Measurements from ENCODE around the gene ASB8. TPM values are rescaled to one million over a fixed set of nuclear protein-coding genes. Genes with fewer than 3 reads are reported as not detected.

Gene ASB8
- total and polyA plus RNA-seq, 3 experiments from 2014 or later, result 32.5 to 81.8 (median 38.1) TPM

DNA sequence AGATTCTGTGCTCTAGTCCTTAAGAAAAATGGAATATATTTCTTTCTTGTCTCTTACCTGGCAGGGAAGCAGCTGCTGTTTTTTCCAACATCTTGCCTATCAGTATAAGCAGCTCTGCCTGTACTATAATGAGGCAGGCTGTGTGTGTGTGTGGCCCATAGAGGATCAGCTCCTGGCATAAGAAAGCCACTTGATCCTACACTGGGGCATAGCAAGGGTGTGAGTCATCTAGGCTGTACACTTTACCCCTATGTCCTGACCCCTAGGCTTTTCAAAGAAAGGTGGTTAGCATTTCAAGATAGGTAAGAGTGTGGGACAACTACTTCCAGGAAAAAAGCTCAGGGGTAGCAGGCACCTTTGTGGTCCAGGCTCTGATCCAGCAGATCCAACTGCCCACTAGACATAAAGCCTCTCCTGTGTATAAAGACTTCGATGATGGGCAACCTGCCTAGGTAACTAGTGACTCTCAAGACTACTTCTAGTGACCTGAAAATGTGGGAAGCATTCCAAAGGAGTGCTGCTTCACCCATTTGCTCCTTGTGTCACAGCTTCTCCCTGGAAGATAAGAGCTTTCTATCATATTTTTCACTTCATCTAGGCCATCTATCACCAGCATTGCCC lies 46.5 kb downstream of the ASB8 start:
- Histone ChIP-seq H3K27ac (ENCODE audit: low read depth, low read length) (no peak overlapping the region), H3K36me3 (ENCODE audit: insufficient read depth, low read length) (no peaks in the 10 kb centered on the region), H3K9me3 (ENCODE audit: low read length) (no peaks in the 10 kb centered on the region), H3K27me3 (ENCODE audit: insufficient read depth, low read length, poor library complexity, severe bottlenecking) (no peaks in the 10 kb centered on the region), H3K4me1 (ENCODE audit: insufficient read depth, low read length) (peaks cover 12% of the 10 kb centered on the region), H3K4me3 (ENCODE audit: low read length) (no peak overlapping the region)
- H3K4me1 Mint-ChIP-seq, result peaks cover 15 to 27% (median 19%) of the 10 kb centered on the region in 3 donors
- ChIA-PET POLR2A (no interaction called here), CTCF (interaction anchor here (1.0 kb wide), 1 partner anchor 79 kb away, joined by 3 read pairs; no protein-coding TSS in a partner anchor)
- no peak for DNase-seq
- peaks cover 8 to 18% of the 10 kb centered on the region in 2 donors for H3K27me3 Mint-ChIP-seq
- peak overlapping the region in 1 of 8 donors; percentile 18 for H3K27ac Mint-ChIP-seq
- peaks cover 0 to 1% (median 0%) of the 10 kb centered on the region in 5 donors for H3K9me3 Mint-ChIP-seq
- H3K36me3 Mint-ChIP-seq, result peaks cover 0 to 5% (median 2%) of the 10 kb centered on the region in 3 donors
- H3K4me3 Mint-ChIP-seq, result peak overlapping the region in 1 of 7 donors; percentile 32

DNA sequence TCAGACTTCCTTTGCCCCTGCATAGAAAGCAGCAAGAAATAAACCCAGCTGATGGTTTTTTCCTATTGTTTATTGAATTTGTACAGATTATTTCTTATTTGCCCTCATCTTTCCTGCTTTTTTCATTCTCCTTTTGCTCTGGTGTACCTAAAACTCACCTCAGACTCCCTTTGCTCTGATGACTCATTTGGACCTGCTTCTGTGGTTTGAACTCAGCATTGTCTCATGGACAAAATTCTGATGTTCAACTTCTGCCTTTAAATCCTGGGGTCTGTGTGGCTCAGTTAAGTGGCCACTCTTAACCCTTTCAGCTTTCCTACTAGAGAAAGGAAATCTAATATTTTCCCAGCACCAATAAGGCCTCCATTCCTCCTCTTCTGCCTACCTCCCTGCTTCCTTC lies 47.9 kb downstream of the ASB8 start:
- ChIA-PET CTCF (no interaction called here), POLR2A (no interaction called here)
- Mint-ChIP-seq H3K27ac (peak overlapping the region in 4 of 8 donors; percentile 66 to 86 (median 70)), H3K4me3 (peak overlapping the region in 1 of 7 donors; percentile 32), H3K4me1 (peaks cover 23 to 37% (median 28%) of the 10 kb centered on the region in 3 donors), H3K36me3 (peaks cover 0 to 11% (median 2%) of the 10 kb centered on the region in 3 donors), H3K9me3 (peaks cover 0 to 1% (median 0%) of the 10 kb centered on the region in 5 donors), H3K27me3 (peaks cover 0 to 6% of the 10 kb centered on the region in 2 donors)
- H3K4me3 ChIP-seq (ENCODE audit: low read length), result no peak overlapping the region
- H3K36me3 ChIP-seq (ENCODE audit: insufficient read depth, low read length), result no peaks in the 10 kb centered on the region
- peaks cover 20% of the 10 kb centered on the region for H3K4me1 ChIP-seq (ENCODE audit: insufficient read depth, low read length)
- no peak for DNase-seq
- H3K9me3 ChIP-seq (ENCODE audit: low read length), result no peaks in the 10 kb centered on the region
- H3K27ac ChIP-seq (ENCODE audit: low read depth, low read length), result no peak overlapping the region
- H3K27me3 ChIP-seq (ENCODE audit: insufficient read depth, low read length, poor library complexity, severe bottlenecking), result no peaks in the 10 kb centered on the region

DNA sequence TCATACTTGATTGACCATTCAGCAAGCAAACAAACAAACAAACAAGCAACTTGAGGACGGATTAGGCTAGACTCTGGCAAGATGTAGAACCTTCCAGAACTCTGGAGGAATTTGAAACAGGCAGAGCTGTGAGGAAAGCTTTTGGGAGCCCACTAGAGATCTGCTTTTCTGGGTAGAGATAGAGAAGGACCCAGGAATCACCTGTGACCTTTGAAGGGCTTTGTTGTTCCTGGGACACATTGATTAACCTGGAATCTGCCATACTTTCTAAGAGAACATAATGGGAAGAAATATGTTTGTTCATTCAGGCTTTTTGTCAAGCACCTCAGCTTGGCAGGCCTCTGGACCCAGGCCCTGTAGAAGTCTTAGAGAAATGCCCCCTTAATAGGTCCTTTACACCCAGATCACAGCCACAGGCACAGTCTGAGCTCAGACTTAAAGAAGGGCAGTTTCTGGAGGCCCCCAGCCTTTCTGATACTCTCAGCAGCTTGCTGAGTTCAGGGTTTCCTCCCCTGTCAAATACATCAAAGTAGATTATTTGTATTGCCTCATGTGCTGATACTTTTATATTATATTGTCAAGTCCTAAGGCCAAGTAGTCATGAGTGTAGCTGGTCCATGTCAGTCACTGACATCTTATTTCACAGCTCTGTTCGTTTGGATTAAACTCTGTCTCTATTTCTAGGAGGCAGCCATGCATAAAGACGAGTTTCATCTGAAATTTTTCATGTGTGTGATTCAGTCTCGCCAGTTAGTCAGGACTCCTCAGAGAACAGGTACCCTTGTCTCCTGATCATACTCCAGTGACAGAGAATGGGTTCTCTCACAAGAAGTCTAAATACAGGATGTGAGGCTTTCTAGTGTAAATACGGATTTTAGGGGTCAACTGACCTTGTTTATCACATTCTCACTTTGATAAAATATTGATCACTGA lies 50.4 kb downstream of the ASB8 start:
- H3K4me1 ChIP-seq (ENCODE audit: insufficient read depth, low read length), result peaks cover 25% of the 10 kb centered on the region
- Mint-ChIP-seq H3K4me1 (peaks cover 33 to 56% (median 44%) of the 10 kb centered on the region in 3 donors), H3K4me3 (peak overlapping the region; percentile 90 to 98 (median 95)), H3K36me3 (peaks cover 0 to 11% (median 2%) of the 10 kb centered on the region in 3 donors), H3K9me3 (peaks cover 0 to 1% (median 0%) of the 10 kb centered on the region in 5 donors), H3K27ac (peak overlapping the region; percentile 94 to 100 (median 99)), H3K27me3 (no peaks in the 10 kb centered on the region)
- no peaks in the 10 kb centered on the region for H3K36me3 ChIP-seq (ENCODE audit: insufficient read depth, low read length)
- peak overlapping the region; percentile 95 for H3K4me3 ChIP-seq (ENCODE audit: low read length)
- DNase-seq, result no peak
- POLR2A ChIA-PET, result interaction anchor here (0.9 to 2.1 kb wide), 3 partner anchors 12 to 92 kb away, joined by 3 to 17 read pairs (median 5); partner anchors contain the start of genes ASB8 and PFKM
- CTCF ChIA-PET, result interaction anchor here (1.0 to 1.9 kb wide), 5 partner anchors 14 to 144 kb away, joined by 3 to 5 read pairs (median 4); partner anchors contain the start of genes ASB8 and TMEM106C
- H3K9me3 ChIP-seq (ENCODE audit: low read length), result no peaks in the 10 kb centered on the region
- H3K27me3 ChIP-seq (ENCODE audit: insufficient read depth, low read length, poor library complexity, severe bottlenecking), result no peaks in the 10 kb centered on the region
- peak overlapping the region; percentile 95 for H3K27ac ChIP-seq (ENCODE audit: low read depth, low read length)

DNA sequence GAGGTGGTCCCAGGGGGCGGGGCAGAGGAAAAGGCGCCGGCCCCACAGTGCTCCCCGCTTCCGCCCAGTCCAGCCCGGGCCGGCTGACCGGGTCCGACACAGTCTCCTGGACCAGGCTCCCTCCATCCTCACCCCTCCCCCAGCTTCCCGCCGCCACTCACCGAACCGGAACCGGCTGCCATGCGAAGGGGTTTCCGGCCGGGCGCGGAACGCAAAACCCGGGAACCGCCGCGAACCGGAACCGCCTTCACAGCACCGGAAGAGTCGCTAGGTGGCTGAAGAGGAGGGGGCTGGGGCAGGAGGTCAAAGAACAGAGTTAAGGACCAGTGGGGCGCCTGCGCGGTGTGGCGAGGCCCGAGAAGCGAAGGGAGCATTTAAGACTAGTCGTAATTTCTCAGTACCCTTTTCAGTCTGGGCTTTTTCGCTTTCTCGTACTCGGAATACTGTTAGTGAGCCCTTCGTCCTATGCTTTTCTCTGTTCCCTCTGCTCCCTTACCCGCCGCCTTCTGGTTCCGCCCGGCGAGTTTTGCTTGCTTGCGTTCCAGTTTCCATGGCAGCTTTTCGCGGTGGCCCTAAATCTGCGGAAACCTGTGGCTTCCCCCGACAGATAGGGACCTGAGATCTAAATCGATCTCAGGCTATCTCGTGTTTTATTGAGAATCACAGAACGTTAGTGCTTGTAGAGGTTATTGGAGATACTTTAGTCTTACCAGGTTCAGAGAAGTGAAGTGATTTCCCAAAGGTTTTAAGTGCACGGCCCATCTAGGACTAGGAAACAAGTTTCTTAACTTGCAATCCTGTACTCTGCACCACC lies 51.2 kb downstream of the ASB8 start, which contains the start of gene SENP1:
Gene SENP1, minus strand, starts transcription at position 213 of the 814 bp plus-strand sequence. CDS start 4,607 bp downstream, outside the sequence.
- H3K4me3 Mint-ChIP-seq, result peak within 1 kb of the TSS; percentile 90 to 98 (median 95)

DNA sequence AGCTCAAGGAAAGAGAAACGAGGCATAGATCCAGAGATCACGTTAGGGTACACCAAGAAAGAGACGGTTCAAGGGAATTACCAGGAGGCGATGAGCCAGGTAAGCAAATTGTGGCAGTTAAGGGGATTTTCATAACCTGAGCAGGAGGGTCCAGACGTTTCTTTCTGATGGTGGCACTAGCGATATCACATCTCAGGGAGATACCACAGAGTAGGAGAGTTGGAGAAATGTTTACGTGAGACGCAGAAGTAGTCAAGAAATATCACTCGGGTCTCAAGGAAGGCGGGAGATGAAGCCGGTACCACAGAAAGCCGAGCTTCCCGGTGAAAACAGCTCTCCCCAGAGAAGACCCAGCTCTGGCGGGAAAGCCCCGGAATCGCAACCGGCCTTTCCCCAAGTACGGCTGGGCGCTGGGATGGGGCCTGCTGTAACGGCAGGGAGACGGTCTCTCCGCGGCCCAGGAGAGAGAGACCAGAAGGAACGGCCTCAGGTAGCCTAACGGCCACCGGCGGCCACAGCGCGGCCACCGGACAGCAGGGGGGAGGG lies 51.9 kb downstream of the ASB8 start:
- POLR2A ChIA-PET, result interaction anchor here (0.6 to 2.1 kb wide), 4 partner anchors 52 to 747 kb away, joined by 4 to 17 read pairs (median 5); partner anchors contain the start of genes ASB8 and DDX23
- DNase-seq, result peak; percentile 49 to 68 (median 54)

More for the DNA sequence above, 51.2 kb downstream of the ASB8 start, which contains the start of gene SENP1:
- peaks cover 25% of the 10 kb centered on the region for H3K4me1 ChIP-seq (ENCODE audit: insufficient read depth, low read length)
- Mint-ChIP-seq H3K36me3 (peaks cover 0 to 17% (median 2%) of the 10 kb centered on the region in 3 donors), H3K4me1 (peaks cover 40 to 62% (median 51%) of the 10 kb centered on the region in 3 donors), H3K27ac (peak within 1 kb of the TSS; percentile 94 to 100 (median 99)), H3K27me3 (no peaks in the 10 kb centered on the region), H3K9me3 (peaks cover 0 to 1% (median 0%) of the 10 kb centered on the region in 5 donors)
- H3K9me3 ChIP-seq (ENCODE audit: low read length), result no peaks in the 10 kb centered on the region
- ChIA-PET POLR2A (interaction anchor here (0.6 to 2.1 kb wide), 4 partner anchors 51 to 746 kb away, joined by 4 to 17 read pairs (median 5); partner anchors contain the start of genes ASB8 and DDX23), CTCF (interaction anchor here (0.6 to 1.9 kb wide), 5 partner anchors 15 to 143 kb away, joined by 3 to 5 read pairs (median 3); partner anchors contain the start of genes ASB8 and TMEM106C)
- H3K4me3 ChIP-seq (ENCODE audit: low read length), result peak within 1 kb of the TSS; percentile 95
- no peaks in the 10 kb centered on the region for H3K27me3 ChIP-seq (ENCODE audit: insufficient read depth, low read length, poor library complexity, severe bottlenecking)
- DNase-seq, result peak; percentile 79 to 92 (median 89)
- H3K27ac ChIP-seq (ENCODE audit: low read depth, low read length), result peak within 1 kb of the TSS; percentile 95
- H3K36me3 ChIP-seq (ENCODE audit: insufficient read depth, low read length), result no peaks in the 10 kb centered on the region

DNA sequence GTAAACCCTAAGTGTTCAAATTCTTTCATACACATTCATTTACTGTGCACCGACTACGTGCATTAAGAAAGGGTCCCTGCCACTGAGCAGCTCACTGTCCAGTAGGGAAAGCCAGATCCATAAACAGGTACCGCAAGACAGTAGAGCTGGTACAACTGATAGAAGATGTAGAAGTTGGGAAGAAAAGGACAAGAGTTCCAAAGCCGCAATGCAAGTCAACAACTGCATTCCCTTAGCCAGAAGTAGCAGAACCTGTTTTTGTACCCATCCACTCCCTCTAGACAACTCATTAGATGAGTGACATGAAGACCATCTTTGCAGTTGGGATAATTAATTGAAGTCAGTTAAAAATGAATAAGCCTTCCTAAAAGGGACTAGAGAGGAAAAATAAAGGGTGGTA lies 52.8 kb downstream of the ASB8 start:
- no peak for DNase-seq
- ChIA-PET POLR2A (no interaction called here), CTCF (interaction anchor here (0.6 kb wide), 1 partner anchor 1980 kb away, joined by 3 read pairs; no protein-coding TSS in a partner anchor)
- H3K4me3 Mint-ChIP-seq, result peak overlapping the region; percentile 90 to 98 (median 95)
- no peaks in the 10 kb centered on the region for H3K27me3 Mint-ChIP-seq
- Histone ChIP-seq H3K9me3 (ENCODE audit: low read length) (no peaks in the 10 kb centered on the region), H3K4me3 (ENCODE audit: low read length) (peak overlapping the region; percentile 95), H3K27ac (ENCODE audit: low read depth, low read length) (peak overlapping the region; percentile 95), H3K4me1 (ENCODE audit: insufficient read depth, low read length) (peaks cover 25% of the 10 kb centered on the region), H3K36me3 (ENCODE audit: insufficient read depth, low read length) (no peaks in the 10 kb centered on the region), H3K27me3 (ENCODE audit: insufficient read depth, low read length, poor library complexity, severe bottlenecking) (no peaks in the 10 kb centered on the region)
- peaks cover 0 to 19% (median 2%) of the 10 kb centered on the region in 3 donors for H3K36me3 Mint-ChIP-seq
- H3K4me1 Mint-ChIP-seq, result peaks cover 42 to 63% (median 55%) of the 10 kb centered on the region in 3 donors
- H3K27ac Mint-ChIP-seq, result peak overlapping the region; percentile 94 to 100 (median 99)
- H3K9me3 Mint-ChIP-seq, result no peaks in the 10 kb centered on the region

More for the DNA sequence above, 51.9 kb downstream of the ASB8 start:
- CTCF ChIA-PET, result interaction anchor here (0.6 to 1.9 kb wide), 5 partner anchors 14 to 1981 kb away, joined by 3 to 5 read pairs (median 3); partner anchors contain the start of gene ASB8
- Mint-ChIP-seq H3K36me3 (peaks cover 0 to 17% (median 2%) of the 10 kb centered on the region in 3 donors), H3K9me3 (peaks cover 0 to 1% (median 0%) of the 10 kb centered on the region in 5 donors), H3K27me3 (no peaks in the 10 kb centered on the region), H3K4me3 (peak overlapping the region; percentile 90 to 98 (median 95)), H3K27ac (peak overlapping the region; percentile 94 to 100 (median 99)), H3K4me1 (peaks cover 40 to 62% (median 51%) of the 10 kb centered on the region in 3 donors)
- Histone ChIP-seq H3K36me3 (ENCODE audit: insufficient read depth, low read length) (no peaks in the 10 kb centered on the region), H3K9me3 (ENCODE audit: low read length) (no peaks in the 10 kb centered on the region), H3K27me3 (ENCODE audit: insufficient read depth, low read length, poor library complexity, severe bottlenecking) (no peaks in the 10 kb centered on the region), H3K27ac (ENCODE audit: low read depth, low read length) (peak overlapping the region; percentile 95), H3K4me1 (ENCODE audit: insufficient read depth, low read length) (peaks cover 25% of the 10 kb centered on the region), H3K4me3 (ENCODE audit: low read length) (peak overlapping the region; percentile 95)

Measured in CD8-positive, alpha-beta memory T cell (primary cell).